ENCODE measurements around the gene PSMA3.

PSMA3 gene

DNA sequence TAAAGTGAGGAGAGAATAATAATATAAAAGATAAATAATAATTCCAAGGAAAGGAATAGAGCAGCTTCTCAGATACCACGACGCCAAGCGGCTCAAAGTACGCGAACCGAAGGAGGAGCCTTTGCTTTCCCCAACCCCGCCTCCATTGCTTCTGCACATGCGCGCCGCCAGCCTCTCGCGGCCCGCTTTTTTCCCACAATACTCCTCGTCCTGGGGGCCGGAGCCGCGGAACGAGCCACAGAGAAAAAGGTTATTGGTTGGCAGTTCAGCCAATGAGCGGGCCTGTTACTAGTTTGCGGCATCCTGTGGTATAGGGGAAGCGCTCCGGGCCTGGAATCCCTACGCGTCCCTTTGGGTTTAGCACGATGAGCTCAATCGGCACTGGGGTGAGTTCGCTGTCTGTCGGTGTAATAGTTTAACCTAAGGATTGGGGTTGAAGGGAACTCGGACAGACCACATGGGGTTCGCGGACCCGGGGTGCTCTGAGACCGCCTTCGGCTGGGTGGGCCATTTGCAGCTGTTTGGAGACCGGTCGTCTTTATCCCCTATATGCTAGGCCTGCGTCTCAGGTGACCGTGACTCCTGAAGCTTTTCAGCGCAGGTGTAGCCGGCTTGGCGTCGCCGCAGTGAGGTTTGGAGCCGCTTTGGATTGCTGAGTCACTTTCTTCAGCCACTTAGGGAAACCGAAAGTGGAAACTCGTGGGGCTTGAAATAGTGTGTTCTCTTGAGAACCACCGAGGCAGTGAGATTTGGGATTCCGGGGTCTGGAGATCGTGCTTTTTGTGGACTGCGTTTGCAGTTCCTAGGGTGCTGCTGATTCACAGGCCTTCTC is at the start of gene PSMA3:
Gene PSMA3, plus strand, starts transcription at position 288 of the 832 bp plus-strand sequence. Its CDS starts 78 bp downstream, at position 366.
- DNase-seq (ENCODE audit: low spot score) = peak; percentile 96
- Mint-ChIP-seq H3K36me3 (ENCODE audit: low read depth) (peaks cover 14% of the 10 kb centered on the region), H3K4me1 (ENCODE audit: low read depth) (peaks cover 36% of the 10 kb centered on the region), H3K9me3 (no peaks in the 10 kb centered on the region), H3K27me3 (ENCODE audit: low read depth) (peaks cover 1% of the 10 kb centered on the region), H3K4me3 (peak within 1 kb of the TSS; percentile 88), H3K27ac (peak within 1 kb of the TSS; percentile 96)

DNA sequence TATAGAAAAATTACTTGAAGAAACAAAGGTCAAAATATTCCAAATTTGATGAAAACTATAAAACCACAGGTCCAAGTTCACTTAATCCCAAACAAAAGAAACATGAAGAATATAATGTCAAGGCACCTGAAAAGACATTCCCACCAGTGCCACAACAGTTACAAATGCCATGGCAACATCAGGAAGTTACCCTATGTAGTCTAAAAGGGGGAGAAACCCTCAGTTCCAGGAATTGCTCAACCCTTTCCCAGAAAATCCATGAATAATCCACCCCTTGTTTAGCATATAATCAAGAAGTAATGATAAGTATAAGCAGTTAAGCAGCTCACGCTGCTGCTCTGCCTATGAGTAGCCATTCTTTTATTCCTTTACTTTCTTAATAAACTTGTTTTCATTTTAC is 48.4 kb upstream of the PSMA3 start:
- H3K4me3 Mint-ChIP-seq = no peak overlapping the region
- peaks cover 11% of the 10 kb centered on the region for H3K27me3 Mint-ChIP-seq (ENCODE audit: low read depth)
- DNase-seq (ENCODE audit: low spot score) = no peak
- H3K9me3 Mint-ChIP-seq = no peaks in the 10 kb centered on the region
- peaks cover 10% of the 10 kb centered on the region for H3K4me1 Mint-ChIP-seq (ENCODE audit: low read depth)
- no peak overlapping the region for H3K27ac Mint-ChIP-seq
- no peaks in the 10 kb centered on the region for H3K36me3 Mint-ChIP-seq (ENCODE audit: low read depth)

DNA sequence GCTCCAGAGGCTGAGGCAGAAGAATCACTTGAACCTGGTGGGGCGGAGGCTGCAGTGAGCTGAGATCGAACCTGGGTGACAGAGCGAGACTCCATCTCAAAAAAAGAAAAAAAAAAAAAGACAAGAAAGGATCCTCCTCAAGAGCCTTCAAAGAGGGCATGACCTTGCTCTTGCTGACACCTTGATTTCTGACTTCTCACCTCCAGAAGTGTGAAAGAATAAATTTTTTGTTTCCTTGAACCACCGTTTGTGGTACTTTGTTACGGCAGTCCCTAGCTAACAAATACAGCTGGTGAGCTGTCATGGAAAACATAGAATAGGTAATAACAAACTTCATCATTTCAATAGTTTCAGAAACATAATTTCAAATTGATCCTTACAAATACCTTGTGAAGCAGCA is 46.6 kb upstream of the PSMA3 start:
- DNase-seq (ENCODE audit: low spot score) = no peak
- no peaks in the 10 kb centered on the region for H3K9me3 Mint-ChIP-seq
- peaks cover 11% of the 10 kb centered on the region for H3K27me3 Mint-ChIP-seq (ENCODE audit: low read depth)
- peaks cover 18% of the 10 kb centered on the region for H3K4me1 Mint-ChIP-seq (ENCODE audit: low read depth)
- H3K4me3 Mint-ChIP-seq = no peak overlapping the region
- peaks cover 3% of the 10 kb centered on the region for H3K36me3 Mint-ChIP-seq (ENCODE audit: low read depth)
- no peak overlapping the region for H3K27ac Mint-ChIP-seq

DNA sequence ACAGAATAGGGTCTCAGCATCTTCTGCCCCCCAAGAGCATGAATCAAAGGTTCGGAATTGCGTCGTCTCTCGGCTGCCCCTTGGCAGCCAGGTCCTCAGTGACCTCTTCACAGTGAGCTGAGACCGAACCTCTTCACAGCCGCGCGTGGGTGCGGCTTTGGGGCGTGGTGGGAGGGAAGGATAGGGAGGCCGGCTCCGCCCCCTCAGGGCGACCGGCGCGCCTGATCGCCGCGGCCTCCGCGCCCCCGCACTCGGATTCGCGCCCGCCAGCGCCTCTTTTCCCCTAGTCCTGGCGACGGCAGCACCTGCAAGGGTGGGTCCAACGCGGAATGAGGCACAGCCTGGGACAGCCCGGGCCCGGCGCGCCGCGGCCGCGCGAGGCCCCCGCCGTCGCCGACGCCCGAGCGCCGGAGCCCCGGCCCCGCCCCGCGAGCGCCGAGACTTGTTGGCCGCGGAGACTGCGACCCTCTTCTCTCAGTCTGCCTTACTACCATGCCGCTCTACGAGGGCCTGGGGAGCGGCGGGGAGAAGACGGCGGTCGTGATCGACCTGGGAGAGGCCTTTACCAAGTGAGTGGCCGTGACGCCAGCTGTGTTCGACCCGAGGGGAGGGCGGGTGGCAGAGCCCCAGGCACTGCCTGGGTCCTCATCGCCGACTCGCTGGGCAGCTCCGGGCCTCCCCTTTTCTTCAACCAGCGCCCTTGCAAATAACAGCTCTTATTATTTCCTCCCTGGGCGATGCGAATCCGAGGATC is 44.7 kb upstream of the PSMA3 start, which contains the start of gene ACTR10:
Gene ACTR10, plus strand, starts transcription at position 424 of the 754 bp plus-strand sequence. Its CDS starts 69 bp downstream, at position 493.
- H3K4me1 Mint-ChIP-seq (ENCODE audit: low read depth) = peaks cover 18% of the 10 kb centered on the region
- peak; percentile 86 for DNase-seq (ENCODE audit: low spot score)
- H3K27me3 Mint-ChIP-seq (ENCODE audit: low read depth) = peaks cover 6% of the 10 kb centered on the region
- H3K27ac Mint-ChIP-seq = peak within 1 kb of the TSS; percentile 93
- H3K9me3 Mint-ChIP-seq = no peaks in the 10 kb centered on the region
- peaks cover 5% of the 10 kb centered on the region for H3K36me3 Mint-ChIP-seq (ENCODE audit: low read depth)
- peak within 1 kb of the TSS; percentile 98 for H3K4me3 Mint-ChIP-seq

DNA sequence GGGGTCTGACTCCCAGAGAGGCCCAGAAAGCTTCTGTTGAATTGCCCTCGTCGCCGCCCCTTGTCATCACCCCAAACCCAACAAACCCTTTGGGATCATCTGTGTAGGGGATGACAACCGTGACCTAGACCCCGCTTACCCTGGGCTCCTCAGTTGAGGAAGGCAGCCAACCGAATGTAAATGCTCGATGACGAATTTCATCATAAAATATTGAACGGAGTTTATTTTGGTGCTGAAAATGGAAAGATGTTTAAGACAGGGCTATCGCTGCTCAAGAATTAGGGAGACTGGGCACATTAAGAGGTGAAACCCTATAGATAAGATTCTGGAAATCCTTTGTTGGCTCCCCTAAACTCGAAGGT is 44.2 kb upstream of the PSMA3 start:
- Mint-ChIP-seq H3K36me3 (ENCODE audit: low read depth) (peaks cover 5% of the 10 kb centered on the region), H3K27ac (peak overlapping the region; percentile 93), H3K4me1 (ENCODE audit: low read depth) (peaks cover 18% of the 10 kb centered on the region), H3K9me3 (no peaks in the 10 kb centered on the region), H3K27me3 (ENCODE audit: low read depth) (peaks cover 6% of the 10 kb centered on the region), H3K4me3 (peak overlapping the region; percentile 89)
- DNase-seq (ENCODE audit: low spot score) = no peak

DNA sequence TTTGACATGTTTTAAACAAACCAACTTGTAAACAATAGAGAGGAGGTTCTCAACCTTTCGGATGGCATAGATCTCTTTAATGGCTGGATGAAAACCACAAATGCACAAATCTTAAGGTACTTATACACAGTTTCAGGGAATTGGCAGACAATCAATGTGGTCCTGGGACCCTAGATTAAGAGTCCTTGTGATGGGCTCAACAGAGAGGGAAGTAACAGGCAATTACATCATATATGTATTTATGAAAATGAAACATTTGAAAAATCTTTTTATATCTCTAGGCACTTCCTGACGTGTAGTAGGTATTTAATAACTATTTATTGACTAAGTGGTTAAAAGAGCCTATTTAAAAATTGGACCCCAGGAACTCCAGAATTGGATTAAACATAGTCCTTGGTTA is 43.8 kb upstream of the PSMA3 start:
- H3K27ac Mint-ChIP-seq = peak overlapping the region; percentile 93
- peak overlapping the region; percentile 89 for H3K4me3 Mint-ChIP-seq
- H3K27me3 Mint-ChIP-seq (ENCODE audit: low read depth) = peaks cover 3% of the 10 kb centered on the region
- H3K36me3 Mint-ChIP-seq (ENCODE audit: low read depth) = peaks cover 5% of the 10 kb centered on the region
- peaks cover 18% of the 10 kb centered on the region for H3K4me1 Mint-ChIP-seq (ENCODE audit: low read depth)
- no peak for DNase-seq (ENCODE audit: low spot score)
- H3K9me3 Mint-ChIP-seq = no peaks in the 10 kb centered on the region

DNA sequence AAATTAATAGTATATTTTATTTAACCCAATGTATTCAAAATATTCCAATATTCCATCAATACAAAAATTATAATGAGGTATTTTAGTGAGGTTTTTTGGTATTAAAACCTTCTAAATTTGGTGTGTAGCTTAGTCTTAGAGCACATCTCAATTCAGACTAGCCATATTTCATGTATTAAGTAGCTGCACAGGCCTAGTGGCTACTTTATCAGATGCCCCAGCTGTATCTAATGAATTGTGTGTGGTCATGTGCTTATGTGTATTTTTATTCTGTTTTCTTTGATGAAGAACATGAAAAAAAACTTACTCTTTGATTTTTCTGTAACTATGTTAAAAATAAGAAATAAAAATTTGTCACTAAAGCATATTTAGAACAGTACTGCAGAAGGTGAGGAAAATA is 31.5 kb upstream of the PSMA3 start:
- Mint-ChIP-seq H3K27ac (no peak overlapping the region), H3K36me3 (ENCODE audit: low read depth) (peaks cover 29% of the 10 kb centered on the region), H3K27me3 (ENCODE audit: low read depth) (no peaks in the 10 kb centered on the region), H3K4me1 (ENCODE audit: low read depth) (peaks cover 5% of the 10 kb centered on the region), H3K4me3 (no peak overlapping the region), H3K9me3 (peaks cover 4% of the 10 kb centered on the region)
- DNase-seq (ENCODE audit: low spot score) = no peak

DNA sequence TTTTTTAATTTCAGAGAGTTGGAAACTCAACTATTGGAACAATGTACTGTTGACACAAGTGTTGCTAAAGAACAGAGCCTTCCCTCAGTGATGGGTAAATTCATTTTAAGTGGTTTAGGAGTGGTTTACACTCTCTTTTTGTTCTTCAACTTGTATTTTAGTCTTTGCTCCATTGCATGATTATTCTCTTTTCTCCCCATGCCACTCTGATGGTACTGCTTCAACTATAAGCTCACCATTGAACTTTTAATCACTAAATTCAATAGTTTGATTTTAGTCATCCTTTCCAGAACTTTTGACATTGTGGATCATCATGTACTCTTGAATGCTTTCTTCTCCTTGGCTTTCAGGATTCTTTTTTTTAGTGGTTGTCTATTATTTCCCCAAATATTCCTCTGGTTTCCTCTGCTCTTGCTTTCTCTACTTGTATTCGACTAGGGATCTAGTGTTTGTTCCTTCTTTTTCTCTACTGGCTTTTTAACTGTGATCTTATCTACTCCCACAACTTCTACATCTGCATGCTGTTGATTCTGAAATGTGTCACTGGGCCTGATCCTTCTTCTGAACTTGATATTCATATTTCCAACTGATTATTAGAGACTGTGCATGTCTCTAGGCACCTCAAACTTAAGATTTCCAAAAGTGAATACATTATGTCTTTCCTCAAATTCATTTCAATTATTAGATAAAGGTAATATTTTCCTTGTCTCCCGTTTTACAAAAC is 29.3 kb upstream of the PSMA3 start:
- H3K27ac Mint-ChIP-seq = peak overlapping the region; percentile 3
- H3K36me3 Mint-ChIP-seq (ENCODE audit: low read depth) = peaks cover 24% of the 10 kb centered on the region
- H3K4me1 Mint-ChIP-seq (ENCODE audit: low read depth) = peaks cover 5% of the 10 kb centered on the region

DNA sequence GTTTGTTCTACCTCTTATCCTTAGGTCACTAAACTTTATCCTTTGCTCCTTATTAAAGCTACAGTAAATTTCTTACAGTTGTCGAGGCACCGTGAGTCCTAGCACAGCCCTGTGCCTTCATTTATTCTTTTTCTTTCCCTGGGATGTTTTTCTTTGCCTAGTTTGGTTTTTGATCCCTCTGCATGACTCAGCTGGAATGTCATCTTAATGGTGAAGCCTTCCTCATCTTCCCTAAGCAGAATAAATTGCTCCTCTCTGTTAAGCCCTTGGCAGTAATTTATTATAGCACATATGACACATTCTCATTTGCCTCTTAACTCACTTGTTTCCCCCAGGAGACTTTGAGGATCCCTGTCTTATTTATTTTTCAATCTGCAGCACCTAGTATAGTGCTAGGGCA is 28.1 kb upstream of the PSMA3 start:
- Mint-ChIP-seq H3K4me3 (no peak overlapping the region), H3K27ac (no peak overlapping the region), H3K27me3 (ENCODE audit: low read depth) (no peaks in the 10 kb centered on the region), H3K4me1 (ENCODE audit: low read depth) (peaks cover 5% of the 10 kb centered on the region), H3K9me3 (peaks cover 4% of the 10 kb centered on the region), H3K36me3 (ENCODE audit: low read depth) (peaks cover 22% of the 10 kb centered on the region)
- DNase-seq (ENCODE audit: low spot score) = no peak

More for the DNA sequence above, 29.3 kb upstream of the PSMA3 start:
- no peak for DNase-seq (ENCODE audit: low spot score)
- Mint-ChIP-seq H3K4me3 (no peak overlapping the region), H3K9me3 (peaks cover 4% of the 10 kb centered on the region), H3K27me3 (ENCODE audit: low read depth) (no peaks in the 10 kb centered on the region)

DNA sequence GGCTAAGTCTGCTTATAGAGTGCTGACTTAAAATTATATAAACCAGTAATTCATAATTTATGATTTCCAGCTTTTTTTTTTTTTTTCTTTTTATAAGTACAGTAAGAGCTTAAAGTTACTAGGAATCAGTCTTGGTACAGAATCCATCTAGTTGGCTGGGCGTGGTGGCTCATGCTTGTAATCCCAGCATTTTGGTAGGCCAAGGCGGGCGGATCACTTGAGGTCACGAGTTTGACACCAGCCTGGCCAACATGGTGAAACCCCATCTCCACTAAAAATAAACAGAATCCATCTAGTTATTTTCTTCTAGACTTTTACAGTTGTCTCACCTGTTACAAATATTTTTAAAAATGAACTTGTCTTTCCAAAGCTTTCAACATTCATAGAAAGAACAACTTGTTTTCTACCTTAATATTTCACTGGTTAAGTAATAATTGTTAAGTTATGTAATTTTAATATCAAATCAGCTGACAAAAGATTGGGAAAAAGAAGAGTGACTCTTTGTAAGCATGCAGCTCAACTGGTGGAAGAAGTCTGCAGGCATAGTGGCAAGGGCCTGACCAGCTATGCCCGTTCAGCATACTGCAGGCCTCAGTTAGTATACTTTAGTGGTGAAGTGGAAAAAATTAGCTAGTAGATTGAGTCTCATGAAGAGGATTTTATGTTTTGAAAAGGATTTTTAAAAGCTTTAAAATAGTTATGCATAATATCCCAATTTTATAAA is 17.4 kb upstream of the PSMA3 start:
- DNase-seq (ENCODE audit: low spot score) = no peak
- no peaks in the 10 kb centered on the region for H3K27me3 Mint-ChIP-seq (ENCODE audit: low read depth)
- H3K27ac Mint-ChIP-seq = no peak overlapping the region
- H3K36me3 Mint-ChIP-seq (ENCODE audit: low read depth) = peaks cover 13% of the 10 kb centered on the region
- H3K9me3 Mint-ChIP-seq = no peaks in the 10 kb centered on the region
- H3K4me1 Mint-ChIP-seq (ENCODE audit: low read depth) = no peaks in the 10 kb centered on the region
- H3K4me3 Mint-ChIP-seq = no peak overlapping the region

DNA sequence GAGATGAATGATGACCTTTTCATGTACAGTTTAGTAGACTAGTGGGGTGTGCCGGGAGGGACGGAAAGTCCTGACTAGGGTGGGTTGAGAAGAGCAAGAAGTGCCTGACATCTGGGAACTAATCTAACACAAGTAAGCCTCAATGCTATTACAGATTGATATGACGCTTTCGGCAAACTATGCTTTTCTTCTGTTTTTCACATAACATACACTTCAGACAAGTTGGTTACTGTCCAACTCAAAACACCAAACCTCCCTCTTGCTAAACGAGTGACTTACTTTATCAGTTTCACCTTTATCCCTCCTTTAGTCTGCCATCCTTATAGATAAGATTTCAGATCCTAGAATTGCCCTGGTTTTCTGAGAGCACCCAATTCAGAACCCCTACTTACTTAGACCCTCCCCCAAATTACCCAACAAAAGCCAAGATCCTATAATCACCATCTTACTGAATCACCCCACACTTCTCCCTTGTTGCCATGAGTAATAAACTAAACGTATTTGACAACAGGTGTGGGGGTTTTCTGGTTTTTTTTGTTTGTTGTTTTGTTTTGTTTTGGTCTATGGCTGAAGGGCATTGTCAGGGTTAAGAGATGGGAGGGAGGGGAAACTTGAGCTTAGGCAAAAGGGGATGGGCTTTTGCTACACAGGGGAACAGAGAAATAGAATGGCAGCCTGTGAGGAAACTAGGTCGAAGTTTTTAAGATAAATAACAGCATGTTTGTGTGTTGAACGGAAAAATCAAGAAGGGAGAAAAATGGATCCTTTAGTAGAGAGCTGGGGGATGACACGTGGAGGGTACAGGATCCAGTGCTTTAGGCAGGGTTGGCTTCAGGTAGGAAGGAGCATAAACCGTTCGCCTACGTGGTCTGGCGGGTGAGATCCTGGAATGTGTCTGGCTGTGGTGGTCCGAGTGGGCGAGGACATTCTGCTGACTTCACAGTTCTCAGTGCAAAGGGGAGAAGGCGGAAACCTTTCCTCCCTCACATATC is 6.1 kb upstream of the PSMA3 start:
- Mint-ChIP-seq H3K27me3 (ENCODE audit: low read depth) (peaks cover 3% of the 10 kb centered on the region), H3K9me3 (no peaks in the 10 kb centered on the region), H3K4me1 (ENCODE audit: low read depth) (peaks cover 14% of the 10 kb centered on the region), H3K36me3 (ENCODE audit: low read depth) (peaks cover 3% of the 10 kb centered on the region), H3K27ac (no peak overlapping the region), H3K4me3 (no peak overlapping the region)
- no peak for DNase-seq (ENCODE audit: low spot score)

DNA sequence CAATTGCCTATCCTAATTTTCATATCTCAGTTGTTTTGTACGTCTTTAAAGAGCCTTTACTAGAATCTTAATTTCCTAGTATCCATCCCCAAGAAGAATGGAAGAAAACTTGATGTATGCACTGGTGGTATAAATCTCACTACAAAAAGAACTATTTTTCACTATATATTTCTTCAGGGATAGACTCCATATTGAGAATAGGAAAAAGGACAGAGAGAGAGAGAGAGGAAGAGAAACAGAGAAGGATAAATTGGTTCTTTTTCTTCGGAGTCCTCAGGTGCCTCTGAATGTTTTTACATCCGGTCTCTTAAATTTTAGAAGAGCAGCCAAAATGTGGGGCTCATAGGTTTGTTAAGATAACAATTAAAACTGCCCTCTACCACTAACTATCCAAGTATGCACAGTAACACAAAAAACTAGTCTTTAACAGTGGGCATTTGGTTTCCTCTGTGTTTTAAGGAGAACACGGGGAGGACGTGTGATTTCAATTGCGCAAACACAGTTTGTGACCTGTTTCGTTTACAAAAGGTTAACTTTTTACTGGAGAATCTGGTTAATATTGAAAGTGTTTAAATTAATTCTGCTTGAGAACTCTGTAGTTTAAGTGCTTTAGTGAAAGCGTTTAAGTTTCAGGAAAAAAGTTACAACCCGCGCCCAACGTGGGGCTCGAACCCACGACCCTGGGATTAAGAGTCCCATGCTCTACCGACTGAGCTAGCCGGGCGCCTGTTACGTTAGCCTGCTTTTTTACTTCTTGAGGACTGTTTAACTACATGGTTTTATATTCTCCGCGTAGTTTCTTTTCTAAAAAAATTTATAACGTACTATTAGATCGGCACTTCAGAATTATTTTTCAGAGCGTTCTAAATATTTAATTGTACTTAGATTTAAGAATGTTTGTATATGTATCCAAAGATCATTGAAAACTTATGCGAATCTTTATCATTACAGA is 5.1 kb upstream of the PSMA3 start:
- no peak overlapping the region for H3K4me3 Mint-ChIP-seq
- peaks cover under 1% of the 10 kb centered on the region for H3K36me3 Mint-ChIP-seq (ENCODE audit: low read depth)
- peaks cover 20% of the 10 kb centered on the region for H3K4me1 Mint-ChIP-seq (ENCODE audit: low read depth)
- H3K27me3 Mint-ChIP-seq (ENCODE audit: low read depth) = peaks cover 3% of the 10 kb centered on the region
- no peak overlapping the region for H3K27ac Mint-ChIP-seq
- peak; percentile 68 for DNase-seq (ENCODE audit: low spot score)
- no peaks in the 10 kb centered on the region for H3K9me3 Mint-ChIP-seq
